HG03045 (cell line): ENCODE data around the gene MSI2.

Experiments used
- ATAC-seq: cut with Tn5 transposase; IDR thresholded peaks from one replicate; pipeline ENCODE4 v1.9.1; 2021; ENCODE audit warnings: mild to moderate bottlenecking, moderate library complexity; ENCODE audit not compliant: unreplicated experiment

Gene MSI2

DNA sequence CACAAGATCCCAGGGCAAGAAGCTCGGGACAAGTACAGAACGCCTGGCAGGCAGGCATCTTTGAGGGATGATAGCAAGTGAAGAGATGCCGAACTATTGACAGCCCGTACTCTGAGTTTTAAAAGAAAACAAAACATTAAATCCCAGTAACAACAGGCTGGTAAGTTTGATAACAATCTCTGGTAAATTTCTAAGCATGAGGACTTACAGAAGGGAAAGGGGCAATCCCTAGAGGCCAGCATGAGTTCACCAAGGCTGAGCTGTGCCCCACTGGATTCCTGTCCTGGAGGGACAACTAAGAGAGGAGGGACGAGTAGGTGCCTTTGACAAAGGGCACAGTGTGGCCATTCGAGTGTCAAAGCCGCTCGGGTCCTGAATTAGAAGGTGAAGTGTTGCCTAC, 462.6 kb downstream of the MSI2 start:
- ATAC-seq = no peak

GRCh38 chr17:57720386-57721035, 464.2 kb downstream of the MSI2 start:
- no peak for ATAC-seq

DNA sequence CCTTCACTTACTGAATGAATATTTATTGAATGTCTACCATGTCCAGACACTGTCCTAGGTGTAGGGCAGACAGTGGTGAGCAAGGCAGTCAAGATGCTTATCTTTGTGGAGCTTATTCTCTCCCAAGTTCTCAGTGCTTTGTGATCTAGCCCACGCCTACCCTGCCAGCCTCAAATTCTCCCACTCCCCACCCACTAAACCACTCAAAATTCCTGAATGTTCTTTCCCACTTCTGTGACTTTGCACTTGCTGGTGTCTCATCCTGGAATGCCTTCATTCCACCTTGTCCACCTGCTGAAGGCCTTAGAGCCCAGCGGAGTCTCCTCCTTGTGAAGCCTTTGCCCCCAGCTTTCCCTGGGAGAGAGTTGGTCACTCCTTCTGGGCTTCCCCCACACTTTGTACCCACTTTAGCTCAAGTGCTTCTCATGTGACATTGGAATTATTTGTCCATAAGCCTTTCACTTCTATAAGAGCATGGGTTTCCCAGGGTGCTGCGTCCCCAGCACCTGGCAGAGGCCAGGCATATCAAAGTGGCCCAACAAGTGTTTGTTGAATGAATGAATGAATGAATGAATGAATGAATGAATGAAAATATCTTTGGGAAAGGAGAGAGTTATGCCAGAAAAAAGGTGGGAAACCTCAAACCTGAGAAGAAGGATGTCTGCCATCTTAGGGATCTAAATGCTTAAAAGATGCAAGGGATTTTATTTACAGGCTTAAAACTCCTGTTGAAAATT, 465.8 kb downstream of the MSI2 start:
- ATAC-seq = no peak

- ATAC-seq = no peak
Observed at GRCh38 chr17:57722704-57723043, 466.4 kb downstream of the MSI2 start.

DNA sequence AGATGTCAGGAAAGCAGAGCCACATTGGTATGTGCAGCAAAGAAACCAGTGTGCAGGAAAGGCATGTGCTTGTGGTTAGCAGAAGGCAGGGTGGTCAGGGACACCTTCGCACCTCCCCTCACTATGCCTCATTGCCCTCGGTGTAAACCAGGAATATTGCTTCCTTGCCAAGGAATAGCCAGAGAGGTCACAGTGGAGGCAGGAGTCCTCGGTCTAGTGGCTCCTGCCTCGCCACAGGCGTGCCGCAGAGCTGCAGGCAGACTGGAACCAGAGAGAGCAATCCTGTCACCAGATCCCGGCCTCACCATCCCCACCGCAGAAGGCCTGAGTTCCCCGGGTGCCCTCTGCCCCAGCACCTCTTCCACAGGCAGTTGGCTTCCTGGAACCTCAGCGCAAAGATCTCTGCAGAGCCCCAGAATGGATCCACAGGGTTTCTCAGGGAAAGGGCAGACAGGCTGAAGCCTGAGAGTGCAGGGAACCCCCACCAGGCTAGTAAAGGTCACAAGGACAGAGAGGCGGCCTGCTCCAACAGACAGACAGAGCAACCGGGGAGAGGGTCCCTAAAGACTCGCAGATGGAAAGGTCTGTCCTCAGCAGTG, 467.2 kb downstream of the MSI2 start:
- ATAC-seq = no peak

- ATAC-seq = no peak
Observed at GRCh38 chr17:57724026-57724728, 467.9 kb downstream of the MSI2 start.

GRCh38 chr17:57724729-57725125, 468.4 kb downstream of the MSI2 start:
- no peak for ATAC-seq

DNA sequence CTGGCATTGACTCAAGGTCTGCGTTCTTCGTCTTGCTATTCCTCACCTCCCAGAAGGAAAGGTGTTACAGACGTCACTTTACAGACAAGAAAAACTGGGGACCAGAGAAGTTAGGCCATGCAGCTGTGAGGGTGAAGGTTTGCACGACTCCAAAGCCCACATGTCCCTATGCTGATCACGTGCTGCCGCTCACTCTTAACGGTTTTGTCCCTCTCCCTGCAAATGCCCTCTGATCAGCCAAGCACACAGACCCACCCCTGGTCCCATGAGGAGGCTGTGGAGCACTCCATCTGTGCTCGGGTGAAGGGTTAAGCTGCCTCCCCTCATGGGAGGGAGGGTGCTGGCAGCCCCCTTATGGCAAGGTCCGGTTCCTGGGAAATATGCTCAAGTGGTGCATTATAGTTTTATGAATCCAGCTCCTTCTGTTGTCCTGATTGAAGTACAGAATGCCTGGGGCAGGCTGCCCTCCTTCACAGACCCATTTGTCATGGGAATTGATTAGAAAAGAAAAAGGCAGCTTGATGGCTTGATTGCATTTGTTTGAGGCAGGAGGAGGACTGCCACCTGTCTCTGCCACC, 470.0 kb downstream of the MSI2 start:
- ATAC-seq = no peak

GRCh38 chr17:57726838-57727237, 470.5 kb downstream of the MSI2 start:
- ATAC-seq = no peak

- ATAC-seq = no peak
Observed at GRCh38 chr17:57727630-57728175, 471.4 kb downstream of the MSI2 start.

GRCh38 chr17:57730026-57730701, 473.8 kb downstream of the MSI2 start:
- no peak for ATAC-seq

DNA sequence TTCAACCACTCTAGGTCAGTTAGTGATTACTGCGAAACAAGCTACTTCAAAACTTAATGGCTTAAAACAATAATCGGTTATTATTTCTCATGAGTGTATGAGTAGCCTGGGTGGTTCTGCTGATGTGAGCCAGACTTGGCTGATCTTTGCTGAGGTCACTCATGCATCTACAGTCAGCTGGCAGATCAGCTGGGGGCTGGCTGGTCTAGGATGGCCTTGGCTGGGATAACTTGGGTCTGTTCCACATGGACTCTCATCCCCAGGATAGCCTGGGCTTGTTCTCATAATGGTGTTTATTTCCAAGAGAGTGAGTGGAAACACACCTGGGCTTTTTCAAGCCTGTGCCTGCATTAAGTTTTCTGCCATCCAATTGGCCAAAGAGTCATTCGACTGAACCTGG, 475.7 kb downstream of the MSI2 start:
- ATAC-seq = no peak

DNA sequence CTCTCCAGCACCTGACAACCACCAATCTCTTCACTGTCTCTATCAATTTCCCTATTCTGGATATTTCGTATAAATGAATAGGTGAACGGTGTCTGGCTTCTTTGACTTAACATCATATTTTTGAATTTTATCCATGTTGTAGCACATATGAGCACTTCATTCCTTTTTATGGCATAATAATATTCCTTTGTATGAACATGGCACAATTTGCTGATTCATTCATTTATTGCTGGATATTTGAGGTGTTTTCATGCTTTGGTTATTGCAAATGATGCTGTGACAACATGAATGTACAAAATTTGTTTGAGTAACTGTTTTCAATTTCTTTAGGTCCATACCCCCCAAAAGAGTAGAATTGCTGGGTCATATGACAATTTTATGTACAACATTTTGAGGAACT, 476.8 kb downstream of the MSI2 start:
- no peak for ATAC-seq
